CD4-positive, CD25-positive, alpha-beta regulatory T cell (primary cell): ENCODE results near the gene LRRC75B. TPM values are rescaled to one million over a fixed set of nuclear protein-coding genes. Genes with fewer than 3 reads are reported as not detected.

Experiments
- ATAC-seq, 2 donors: fragments of 150-1000 bp; cut with Tn5 transposase; one replicate each; pipeline ENCODE4 v1.10.0; 2021; ENCODE audit warnings: low read depth in 2 of 2, moderate number of reproducible peaks in 2 of 2, moderate library complexity in 1 of 2
- DNase-seq, 3 donors: peaks; one replicate each; pipeline versions ENCODE4 v3.0.0 to v3.0.0-alpha.2; 2012 to 2022; ENCODE audit warnings: mixed read lengths in 1 of 3
- H3K27ac ChIP-seq: one replicate; pipeline ENCODE4 v1.7.0; 2013; ENCODE audit warnings: mild to moderate bottlenecking, low read length; ENCODE audit not compliant: insufficient read depth, poor library complexity, severe bottlenecking
- H3K27me3 ChIP-seq: one replicate; pipeline ENCODE4 v1.7.0; 2013; ENCODE audit warnings: low read length; ENCODE audit not compliant: control insufficient read depth, insufficient read depth
- H3K36me3 ChIP-seq: one replicate; pipeline ENCODE4 v1.7.0; 2013; ENCODE audit warnings: mild to moderate bottlenecking, low read length, moderate library complexity; ENCODE audit not compliant: control insufficient read depth, insufficient read depth
- H3K4me1 ChIP-seq: 2 replicates; pipeline ENCODE4 v1.7.0; 2013; ENCODE audit warnings: mild to moderate bottlenecking, low read length; ENCODE audit not compliant: insufficient read depth, control insufficient read depth, poor library complexity, severe bottlenecking
- H3K4me3 ChIP-seq: one replicate; pipeline ENCODE4 v1.7.0; 2013; ENCODE audit warnings: low read depth, mild to moderate bottlenecking, low read length, moderate library complexity
- H3K9me3 ChIP-seq, 2 experiments: 1 replicate in 1 of 2; 2 replicates in 1 of 2; pipeline ENCODE4 v1.7.0; 2013; ENCODE audit warnings: low read length in 2 of 2, mild to moderate bottlenecking in 1 of 2, moderate library complexity in 1 of 2; ENCODE audit not compliant: control insufficient read depth in 2 of 2
- H3K27ac Mint-ChIP-seq, 3 donors: one replicate each; pipeline ENCODE4 v1.8.0; 2020 to 2022; ENCODE audit warnings: mild to moderate bottlenecking in 3 of 3, mixed read lengths in 3 of 3, moderate library complexity in 2 of 3
- H3K27me3 Mint-ChIP-seq: one replicate; pipeline ENCODE4 v1.8.0; 2022; ENCODE audit warnings: mild to moderate bottlenecking, mixed read lengths
- H3K36me3 Mint-ChIP-seq: one replicate; pipeline ENCODE4 v1.8.0; 2020; ENCODE audit warnings: mixed read lengths
- H3K4me1 Mint-ChIP-seq, 4 donors: one replicate each; pipeline ENCODE4 v1.8.0; 2020 to 2022; ENCODE audit warnings: mixed read lengths in 4 of 4, mild to moderate bottlenecking in 1 of 4
- H3K4me3 Mint-ChIP-seq, 4 donors: one replicate each; pipeline ENCODE4 v1.8.0; 2020 to 2022; ENCODE audit warnings: mild to moderate bottlenecking in 4 of 4, mixed read lengths in 4 of 4, moderate library complexity in 3 of 4
- H3K9me3 Mint-ChIP-seq, 7 donors: one replicate each; pipeline ENCODE4 v1.8.0; 2020 to 2022; ENCODE audit warnings: mixed read lengths in 7 of 7, mild to moderate bottlenecking in 3 of 7, moderate library complexity in 2 of 7
- polyA plus RNA-seq, 4 donors: library from polyadenylated mRNA; unstranded; fragments of 300-500 nt; fragmentation: Illumina TruSeq; gene quantifications; one replicate each; pipeline ENCODE4 v1.2.3, GENCODE V29; 2021
- total RNA-seq: library from RNA; stranded (reverse); gene quantifications from one replicate; pipeline ENCODE4 v1.2.3, GENCODE V29; 2022

LRRC75B gene
- total and polyA plus RNA-seq, 5 donors from 2014 or later = 0.29 TPM; not detected in 4

DNA sequence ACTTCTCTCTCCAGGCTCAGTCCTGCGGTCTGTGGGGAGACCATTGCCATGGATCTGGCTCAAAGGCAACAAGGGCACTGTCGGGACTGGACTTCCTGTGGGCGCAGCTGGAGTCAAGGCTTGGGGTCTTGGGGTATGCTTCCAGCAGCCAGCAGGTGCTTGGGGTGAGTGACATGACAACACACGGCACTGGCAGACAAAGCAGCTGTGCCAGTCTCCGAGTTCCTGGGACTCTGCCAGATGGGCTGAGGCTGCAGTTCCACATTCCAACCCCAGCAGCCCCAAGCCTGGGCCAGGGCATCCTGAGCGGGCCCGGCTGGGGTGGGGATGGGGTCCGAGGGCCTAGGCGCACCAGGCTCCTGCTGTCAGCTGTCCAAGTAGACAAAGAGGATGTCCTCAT is 50.2 kb downstream of the LRRC75B start:
- no peak for ATAC-seq
- no peak overlapping the region for H3K27ac Mint-ChIP-seq
- Histone ChIP-seq H3K36me3 (peaks cover 70% of the 10 kb centered on the region), H3K27me3 (no peaks in the 10 kb centered on the region), H3K27ac (no peak overlapping the region), H3K9me3 (no peaks in the 10 kb centered on the region), H3K4me1 (no peaks in the 10 kb centered on the region), H3K4me3 (no peak overlapping the region)
- peaks cover 29% of the 10 kb centered on the region for H3K36me3 Mint-ChIP-seq
- H3K4me3 Mint-ChIP-seq = no peak overlapping the region
- H3K27me3 Mint-ChIP-seq = no peaks in the 10 kb centered on the region
- no peak for DNase-seq
- H3K9me3 Mint-ChIP-seq = no peaks in the 10 kb centered on the region
- H3K4me1 Mint-ChIP-seq = peaks cover 0 to 4% (median 0%) of the 10 kb centered on the region in 4 donors

DNA sequence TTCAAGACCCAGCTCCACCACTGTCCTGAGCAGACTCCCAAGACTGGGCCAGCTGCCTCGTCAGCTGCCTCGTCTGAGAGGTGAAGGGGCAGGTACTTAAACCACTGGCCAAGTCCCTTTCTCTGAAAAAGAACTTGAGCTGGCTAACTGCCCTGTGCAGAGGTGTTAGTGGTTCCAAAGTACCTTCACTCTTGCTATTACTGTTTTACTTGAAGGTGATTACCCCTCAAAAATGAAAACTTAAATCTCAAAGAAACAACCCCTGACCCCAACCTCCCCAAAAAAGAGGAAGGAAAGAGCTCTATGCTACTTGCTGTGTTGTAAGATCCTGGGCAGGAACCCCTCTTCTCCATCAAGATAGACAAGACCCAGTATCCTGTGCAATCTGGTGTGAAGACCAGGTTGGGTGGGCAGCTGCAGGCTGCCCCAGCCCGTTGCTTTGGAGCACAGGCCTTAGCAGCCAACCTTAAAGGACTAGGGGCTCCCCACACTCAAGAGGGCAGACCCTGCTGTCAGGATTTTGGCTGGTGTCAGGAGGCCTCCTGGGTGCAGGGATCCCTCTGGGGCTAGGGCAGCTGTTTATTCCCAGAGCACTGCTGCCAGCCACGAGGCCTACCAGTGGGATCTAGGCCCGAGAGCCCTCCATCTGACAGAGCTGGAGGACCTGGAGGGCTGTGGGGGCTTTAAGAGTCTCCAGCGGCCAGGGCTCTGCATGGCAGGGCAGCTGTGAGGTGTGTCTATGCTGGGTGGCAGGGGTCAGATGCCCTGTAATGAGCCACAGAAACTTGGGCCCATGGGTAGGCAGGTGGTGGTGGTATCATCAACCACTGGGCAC is 51.0 kb downstream of the LRRC75B start:
- H3K4me3 ChIP-seq = no peak overlapping the region
- H3K27me3 Mint-ChIP-seq = no peaks in the 10 kb centered on the region
- no peaks in the 10 kb centered on the region for H3K9me3 Mint-ChIP-seq
- no peak overlapping the region for H3K27ac ChIP-seq
- no peak overlapping the region for H3K27ac Mint-ChIP-seq
- no peaks in the 10 kb centered on the region for H3K9me3 ChIP-seq
- no peak for DNase-seq
- no peaks in the 10 kb centered on the region for H3K4me1 ChIP-seq
- no peaks in the 10 kb centered on the region for H3K27me3 ChIP-seq
- peaks cover 0 to 4% (median 0%) of the 10 kb centered on the region in 4 donors for H3K4me1 Mint-ChIP-seq
- peak overlapping the region in 1 of 4 donors; percentile 89 for H3K4me3 Mint-ChIP-seq
- peaks cover 64% of the 10 kb centered on the region for H3K36me3 ChIP-seq
- peaks cover 22% of the 10 kb centered on the region for H3K36me3 Mint-ChIP-seq
- no peak for ATAC-seq

DNA sequence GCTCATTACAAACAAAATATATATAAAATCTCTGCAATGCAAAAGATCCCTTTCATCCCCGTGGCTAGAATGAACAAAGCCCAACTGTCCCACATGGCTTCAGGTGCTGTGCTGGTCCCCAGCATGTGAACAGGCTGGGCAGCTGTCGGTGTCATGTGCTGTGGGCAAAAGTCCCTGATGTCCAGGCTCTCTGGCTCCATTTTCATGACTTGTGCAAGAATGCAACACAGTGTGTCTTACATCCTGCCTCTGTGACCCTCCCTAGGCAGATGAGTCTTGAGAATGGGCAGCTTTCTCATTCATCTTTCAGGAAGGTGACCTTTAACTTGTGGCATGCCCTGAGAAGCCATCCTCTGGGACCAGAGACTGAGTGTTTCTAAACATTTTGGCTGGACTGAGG is 52.4 kb downstream of the LRRC75B start:
- Mint-ChIP-seq H3K27ac (peak overlapping the region in 1 of 3 donors; percentile 75), H3K36me3 (peaks cover 16% of the 10 kb centered on the region), H3K4me1 (peaks cover 0 to 4% (median 0%) of the 10 kb centered on the region in 4 donors), H3K9me3 (no peaks in the 10 kb centered on the region), H3K27me3 (no peaks in the 10 kb centered on the region), H3K4me3 (no peak overlapping the region)
- Histone ChIP-seq H3K4me1 (no peaks in the 10 kb centered on the region), H3K36me3 (peaks cover 56% of the 10 kb centered on the region), H3K27ac (no peak overlapping the region), H3K4me3 (no peak overlapping the region), H3K27me3 (no peaks in the 10 kb centered on the region), H3K9me3 (no peaks in the 10 kb centered on the region)
- DNase-seq (no peak), ATAC-seq (no peak)

DNA sequence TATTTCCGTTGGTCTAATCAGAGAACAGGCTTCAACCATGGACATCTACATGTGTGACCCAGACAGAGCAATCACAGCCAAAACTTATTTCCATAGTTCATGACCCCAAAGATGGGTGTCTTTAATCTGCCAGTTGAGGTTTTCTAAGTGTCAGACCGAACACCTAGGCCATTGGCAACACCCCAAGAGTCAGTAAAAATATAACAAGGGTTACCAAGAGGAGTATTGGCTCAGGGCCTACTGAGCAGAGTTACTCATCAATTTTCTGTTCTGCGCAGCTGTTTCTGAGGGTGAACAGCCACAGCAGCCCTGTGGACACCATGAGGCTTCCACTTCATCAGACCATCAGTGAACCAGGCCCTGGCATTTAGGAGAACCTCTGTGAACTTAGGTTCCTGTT is 56.8 kb downstream of the LRRC75B start:
- H3K27ac Mint-ChIP-seq = no peak overlapping the region
- H3K9me3 Mint-ChIP-seq = no peaks in the 10 kb centered on the region
- H3K4me3 Mint-ChIP-seq = no peak overlapping the region
- DNase-seq (no peak), ATAC-seq (no peak)
- Histone ChIP-seq H3K4me3 (no peak overlapping the region), H3K36me3 (peaks cover 13% of the 10 kb centered on the region), H3K27me3 (no peaks in the 10 kb centered on the region), H3K9me3 (no peaks in the 10 kb centered on the region), H3K27ac (no peak overlapping the region), H3K4me1 (no peaks in the 10 kb centered on the region)
- H3K36me3 Mint-ChIP-seq = peaks cover 9% of the 10 kb centered on the region
- H3K4me1 Mint-ChIP-seq = peaks cover 0 to 4% (median 0%) of the 10 kb centered on the region in 4 donors
- peaks cover under 1% of the 10 kb centered on the region for H3K27me3 Mint-ChIP-seq

Other genes with a start within 250 kb of the LRRC75B start
- 31.2 TPM for gene ADORA2A, start 165.5 kb downstream of the LRRC75B start, total RNA-seq
- 100 to 1,000 TPM in 1 of 4 donors, 10 to 100 TPM in 3; 88.4 to 101 (median 94.5) TPM for gene ADORA2A, start 165.5 kb downstream of the LRRC75B start, polyA plus RNA-seq
- 3.8 TPM for gene UPB1, start 97.7 kb downstream of the LRRC75B start, total RNA-seq
- gene UPB1, start 97.7 kb downstream of the LRRC75B start, polyA plus RNA-seq = not detected
- gene GUCD1, start 37.9 kb downstream of the LRRC75B start, total RNA-seq = 69.6 TPM
- gene GUCD1, start 37.9 kb downstream of the LRRC75B start, polyA plus RNA-seq = 10 to 100 TPM; 45.1 to 61.4 (median 54.4) TPM
- 41.0 TPM for gene SNRPD3, start 37.1 kb downstream of the LRRC75B start, total RNA-seq
- gene SNRPD3, start 37.1 kb downstream of the LRRC75B start, polyA plus RNA-seq = 100 to 1,000 TPM in 1 of 4 donors, 10 to 100 TPM in 3; 77.9 to 101 (median 91.5) TPM
- 23.4 TPM for gene GGT1, start 10.1 kb upstream of the LRRC75B start, total RNA-seq
- gene GGT1, start 10.1 kb upstream of the LRRC75B start, polyA plus RNA-seq = 10 to 100 TPM; 12.9 to 17.0 (median 16.5) TPM
- not detected for gene PIWIL3, start 181.6 kb upstream of the LRRC75B start, total RNA-seq
- not detected for gene PIWIL3, start 181.6 kb upstream of the LRRC75B start, polyA plus RNA-seq
- 2.9 TPM for gene SGSM1, start 213.1 kb upstream of the LRRC75B start, total RNA-seq
- gene SGSM1, start 213.1 kb upstream of the LRRC75B start, polyA plus RNA-seq = under 1 TPM in 3 of 4 donors, not detected in 1; 0.09 to 0.47 (median 0.40) TPM